ENCODE results near the gene PIK3R5.

DNA sequence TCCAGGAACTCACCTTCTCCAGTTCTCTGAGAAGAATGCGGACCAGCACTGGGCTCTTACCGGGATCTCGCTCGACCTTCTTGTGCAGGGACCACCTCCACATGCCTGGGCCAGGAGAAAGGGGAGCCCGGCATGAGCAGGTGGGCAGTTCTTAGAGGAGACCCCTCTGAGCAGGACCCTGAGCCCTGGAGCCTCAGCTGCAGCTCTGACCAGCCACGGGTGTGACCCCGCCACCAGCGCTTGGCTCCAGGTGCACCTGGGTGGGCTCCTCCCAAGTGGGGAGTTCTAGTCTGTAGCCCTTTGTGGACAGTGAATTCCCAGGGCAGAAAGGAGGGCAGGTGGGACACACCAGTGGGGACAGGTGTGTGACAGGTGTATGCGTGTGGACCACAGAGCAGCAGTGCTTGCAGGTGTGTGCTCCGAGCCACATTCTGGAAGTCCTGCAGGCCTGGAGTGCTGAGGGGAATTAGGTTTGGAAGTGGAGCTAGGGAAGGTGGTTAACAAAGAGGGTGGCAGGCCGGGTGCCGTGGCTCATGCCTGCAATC lies 126.9 kb downstream of the PIK3R5 start:
- TF ChIP-seq, protein P1, sequence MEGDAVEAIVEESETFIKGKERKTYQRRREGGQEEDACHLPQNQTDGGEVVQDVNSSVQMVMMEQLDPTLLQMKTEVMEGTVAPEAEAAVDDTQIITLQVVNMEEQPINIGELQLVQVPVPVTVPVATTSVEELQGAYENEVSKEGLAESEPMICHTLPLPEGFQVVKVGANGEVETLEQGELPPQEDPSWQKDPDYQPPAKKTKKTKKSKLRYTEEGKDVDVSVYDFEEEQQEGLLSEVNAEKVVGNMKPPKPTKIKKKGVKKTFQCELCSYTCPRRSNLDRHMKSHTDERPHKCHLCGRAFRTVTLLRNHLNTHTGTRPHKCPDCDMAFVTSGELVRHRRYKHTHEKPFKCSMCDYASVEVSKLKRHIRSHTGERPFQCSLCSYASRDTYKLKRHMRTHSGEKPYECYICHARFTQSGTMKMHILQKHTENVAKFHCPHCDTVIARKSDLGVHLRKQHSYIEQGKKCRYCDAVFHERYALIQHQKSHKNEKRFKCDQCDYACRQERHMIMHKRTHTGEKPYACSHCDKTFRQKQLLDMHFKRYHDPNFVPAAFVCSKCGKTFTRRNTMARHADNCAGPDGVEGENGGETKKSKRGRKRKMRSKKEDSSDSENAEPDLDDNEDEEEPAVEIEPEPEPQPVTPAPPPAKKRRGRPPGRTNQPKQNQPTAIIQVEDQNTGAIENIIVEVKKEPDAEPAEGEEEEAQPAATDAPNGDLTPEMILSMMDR (conservative IDR thresholded peaks at IDR 0.05; ENCODE audit: low read depth, low read length), result no peak
- TF ChIP-seq EZH2 (IDR thresholded peaks at IDR 0.05; ENCODE audit: borderline replicate concordance, low read depth, low read length, poor library complexity, severe bottlenecking), result no peak

All from A673 (cell line).